Mammary epithelial cell (primary cell): Measurements from ENCODE around the gene GALNT10.

Experiments
- CTCF ChIP-seq, 2 donors: IDR thresholded peaks in 1 of 2; conservative IDR thresholded peaks in 1 of 2; 2 replicates each; pipeline ENCODE4 v1.5.1; 2011 to 2012; ENCODE audit warnings: inconsistent platforms in 2 of 2, low read length in 2 of 2, mild to moderate bottlenecking in 2 of 2, control low read depth in 1 of 2, low read depth in 1 of 2; ENCODE audit not compliant: insufficient read depth in 1 of 2; ENCODE audit errors: extremely low read depth in 1 of 2
- EZH2 ChIP-seq: IDR thresholded peaks from 2 replicates; pipeline ENCODE4 v1.6.1; 2012; ENCODE audit warnings: low read length, inconsistent platforms, borderline replicate concordance

- TF ChIP-seq CTCF (conservative IDR thresholded peaks at IDR 0.05 in 1 of 2, IDR thresholded peaks at IDR 0.05 in 1 of 2; ENCODE audit: extremely low read depth in 1 of 2, insufficient read depth in 1 of 2, low read depth in 1 of 2, low read length in 2 of 2), result no peak
- TF ChIP-seq EZH2, result no peak
Observed at GRCh38 chr5:154200221-154200620, 9.7 kb downstream of the GALNT10 start.
